AG08395 (cell line): Measurements from ENCODE around the gene PAWR.
A peak's percentile ranks its signal among the peaks of the same experiment; 100 is the strongest.
"Not testable (repeated sequence)": the region's sequence is repeated elsewhere in the genome, so short reads cannot be mapped to it uniquely, and the experiment has no call there.

Experiments
- DNase-seq: peaks from one replicate; pipeline ENCODE4 v3.0.0; 2012; ENCODE audit warnings: mixed read lengths, low spot score

PAWR gene

GRCh38 chr12:79548610-79548924, 142.2 kb downstream of the PAWR start:
- no peak for DNase-seq

DNA sequence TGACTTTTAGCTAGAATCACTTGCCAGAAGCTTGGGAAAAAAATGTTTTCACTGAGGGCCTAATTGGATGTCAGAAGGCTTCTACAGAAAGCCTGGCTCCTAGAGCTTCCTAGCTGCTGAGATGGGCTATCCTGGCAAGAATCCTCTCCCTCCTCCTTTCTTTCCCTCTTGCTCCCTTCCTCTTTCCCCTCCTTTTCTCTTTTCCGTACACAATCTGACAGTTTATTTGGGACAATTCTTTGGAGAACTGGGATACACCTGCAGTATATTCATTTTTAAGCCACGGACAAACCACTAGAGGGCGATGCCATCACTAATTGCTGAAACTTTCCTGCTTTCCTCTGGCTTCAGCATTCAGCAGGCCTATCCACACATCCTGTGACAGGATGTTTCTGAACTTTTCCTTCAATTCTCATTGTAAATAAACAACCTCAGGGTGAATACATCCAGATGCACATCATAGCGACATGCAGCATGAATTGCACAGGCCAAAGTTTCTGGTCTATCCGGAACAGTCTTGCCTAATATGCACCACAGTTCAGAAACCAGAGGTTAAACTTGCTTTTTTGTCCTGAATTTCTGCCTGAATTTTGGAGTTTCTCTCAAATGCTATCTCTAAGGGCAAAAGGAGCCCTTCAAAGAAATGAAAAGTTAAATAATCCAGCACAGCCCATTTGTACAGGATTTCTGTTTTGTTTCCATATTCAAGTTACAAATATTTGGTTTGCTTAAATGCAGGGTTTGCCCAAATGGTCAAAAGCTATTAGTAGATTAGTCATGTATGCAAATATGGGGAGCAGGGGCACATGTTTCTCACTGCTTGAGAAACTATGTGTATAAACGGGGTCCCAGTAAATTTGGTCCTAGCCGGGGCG, 142.8 kb downstream of the PAWR start:
- peak; percentile 64 for DNase-seq

GRCh38 chr12:79547044-79547734, 143.6 kb downstream of the PAWR start:
- peak; percentile 53 for DNase-seq

GRCh38 chr12:79546466-79547043, 144.2 kb downstream of the PAWR start:
- DNase-seq: peak; percentile 15

GRCh38 chr12:79544439-79544838, 146.3 kb downstream of the PAWR start:
- DNase-seq: not testable (repeated sequence)

DNA sequence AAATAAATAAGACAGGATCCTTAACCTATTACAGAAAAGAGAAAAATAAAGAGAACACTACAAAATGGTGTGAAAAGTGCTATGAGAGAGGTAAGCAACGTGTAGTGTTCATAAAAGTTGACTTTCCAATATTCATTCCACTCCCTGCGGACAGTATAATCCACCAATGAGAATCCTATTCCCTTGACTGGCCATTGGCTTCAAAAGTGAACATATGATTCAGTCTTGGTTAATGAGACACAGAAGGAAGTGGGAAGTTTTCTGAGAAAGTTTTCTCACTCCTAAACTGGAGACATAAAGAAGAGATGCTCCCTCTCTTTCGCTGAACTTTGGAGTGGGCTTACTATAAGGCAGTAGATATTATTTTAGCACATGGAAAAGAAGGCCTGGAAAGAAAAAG, 153.1 kb downstream of the PAWR start:
- DNase-seq: no peak

DNA sequence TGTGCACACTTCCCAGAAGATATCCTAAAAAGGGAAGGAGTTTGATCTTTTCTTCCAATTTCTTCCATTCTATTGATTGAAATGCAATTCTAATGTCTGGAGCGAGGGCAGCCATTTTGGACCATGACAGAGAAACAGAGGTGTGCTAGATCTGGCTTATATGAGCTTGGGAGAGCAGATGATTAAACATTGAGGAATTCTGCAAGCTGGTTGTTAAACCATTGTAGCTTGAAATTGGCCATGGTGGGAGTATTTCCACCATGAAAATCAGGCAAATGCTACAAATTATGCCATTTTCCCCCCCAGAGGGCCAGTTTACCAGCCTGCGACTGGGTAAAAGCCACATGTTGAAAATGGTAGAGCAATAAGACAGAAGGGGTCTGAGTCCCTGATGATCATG, 155.0 kb downstream of the PAWR start:
- DNase-seq: no peak
